HL-60/S4 (cell line): ENCODE data around the gene RBM10.

Experiments used
- in situ Hi-C: fragments of 300-500 bp; cut with MboI; formaldehyde crosslinking; loops from 2 replicates; pipeline ENCODE4 v1.14.3; 2022; ENCODE audit warnings: low sequenced_read_pairs

Gene RBM10

GRCh38 chrX:47230136-47230868, 85.3 kb downstream of the RBM10 start:
- in situ Hi-C loops = no loop called here

- in situ Hi-C loops = no loop called here
These were observed 86.1 kb downstream of the RBM10 start for GRCh38 chrX:47231167-47231566.

GRCh38 chrX:47232197-47232802, 87.3 kb downstream of the RBM10 start:
- in situ Hi-C loops = no loop called here

- in situ Hi-C loops = no loop called here
These were observed 87.8 kb downstream of the RBM10 start, which contains the start of gene USP11 for GRCh38 chrX:47232803-47233332. TSS of gene USP11 (plus strand) at chrX:47233009. CDS start at chrX:47233044, 35 bp downstream.

- in situ Hi-C loops = no loop called here
These were observed 88.5 kb downstream of the RBM10 start for GRCh38 chrX:47233333-47234113.

- in situ Hi-C loops = no loop called here
These were observed 89.6 kb downstream of the RBM10 start for GRCh38 chrX:47234583-47234982.

GRCh38 chrX:47235691-47236103, 90.7 kb downstream of the RBM10 start:
- in situ Hi-C loops = no loop called here
